ENCODE measurements around the gene LRP1B. TPM values are rescaled to one million over a fixed set of nuclear protein-coding genes. Genes with fewer than 3 reads are reported as not detected.

Gene LRP1B
- total and polyA plus RNA-seq, 2 of the 8 experiments (the other 6 are each of a cell fraction or from before 2014, with no cell fraction given) = 0.03 TPM; not detected in 1

DNA sequence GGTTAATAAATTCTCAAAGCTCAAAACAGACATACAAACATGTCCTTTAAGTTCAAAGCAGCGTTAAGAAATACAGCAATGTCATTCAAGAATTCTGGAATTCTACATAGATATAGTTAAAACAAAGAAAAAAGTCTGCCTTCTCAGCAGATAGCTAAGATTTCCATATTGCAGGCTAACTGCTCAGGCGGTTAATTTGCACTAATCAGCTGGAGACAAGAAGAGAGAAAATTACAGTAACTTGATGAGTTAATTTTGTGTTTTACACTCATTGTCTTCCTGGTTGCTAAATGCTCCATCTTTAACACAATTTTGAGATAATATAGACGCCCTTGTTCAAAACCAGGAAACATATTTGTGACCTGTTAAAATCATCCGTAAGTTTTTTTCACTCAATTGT, 1012.0 kb downstream of the LRP1B start:
- H2BK12ac ChIP-seq (ENCODE audit: low read depth, low read length) = no peak overlapping the region
- no peaks in the 10 kb centered on the region for H3K9me3 ChIP-seq (ENCODE audit: insufficient read depth in 2 of 2, low read depth in 1 of 2, low read length in 1 of 2)
- H2BK15ac ChIP-seq (ENCODE audit: low read length) = no peak overlapping the region
- H4K91ac ChIP-seq (replicated peaks; ENCODE audit: insufficient read length, low read length) = no peak overlapping the region
- H4K5ac ChIP-seq (ENCODE audit: insufficient read length, low read depth, low read length) = no peak overlapping the region
- no peak for DNase-seq (ENCODE audit: low read depth in 1 of 2, low spot score in 2 of 2)
- H3K79me2 ChIP-seq (ENCODE audit: control insufficient read depth in 1 of 2, insufficient read depth in 2 of 2, low read length in 2 of 2) = no peaks in the 10 kb centered on the region
- H3K36me3 ChIP-seq (ENCODE audit: control insufficient read depth in 2 of 4, insufficient read depth in 4 of 4, low read length in 3 of 4) = no peaks in the 10 kb centered on the region
- H2AFZ ChIP-seq (ENCODE audit: low read length) = no peak overlapping the region
- no peak overlapping the region for H4K8ac ChIP-seq (ENCODE audit: extremely low read depth, insufficient read depth, low read length)
- no peaks in the 10 kb centered on the region for H3K79me1 ChIP-seq (ENCODE audit: low read depth, low read length)
- 86% methylated on average over 4 of the region's 4 CpGs; no CpG with 5 or more reads in 1 of the 2 experiments for WGBS, 2 experiments (ENCODE audit: extremely low coverage in 1 of 2, insufficient coverage in 1 of 2, insufficient read length in 1 of 2, insufficient replicate concordance in 2 of 2, low coverage in 1 of 2, low lambda C conversion rate in 2 of 2, missing lambda C conversion rate in 1 of 2)
- no peak overlapping the region for H3K14ac ChIP-seq (ENCODE audit: insufficient read length)
- no peaks in the 10 kb centered on the region for H3K23me2 ChIP-seq (ENCODE audit: low read depth, low read length)
- H3K23ac ChIP-seq (ENCODE audit: insufficient read length) = no peak overlapping the region
- no peak for FAIRE-seq
- H4K20me1 ChIP-seq (replicated peaks in 1 of 2; ENCODE audit: control insufficient read depth in 1 of 2, insufficient read depth in 2 of 2, low read length in 2 of 2) = no peaks in the 10 kb centered on the region
- H2BK5ac ChIP-seq (ENCODE audit: low read depth, low read length) = no peak overlapping the region
- no peak overlapping the region for H3K9ac ChIP-seq (replicated peaks in 1 of 4; ENCODE audit: extremely low read depth in 1 of 4, low read depth in 3 of 4, low read length in 3 of 4)
- H3K56ac ChIP-seq (replicated peaks; ENCODE audit: insufficient read length, low read depth, low read length) = no peak overlapping the region
- no peak overlapping the region for H2BK120ac ChIP-seq (replicated peaks; ENCODE audit: low read depth, low read length)
- H3K18ac ChIP-seq (ENCODE audit: extremely low read depth, low read length) = no peak overlapping the region
- CTCF ChIA-PET (ENCODE audit: partially characterized antibody) = interaction anchor here (0.6 to 0.7 kb wide), 2 partner anchors 34 to 1168 kb away, joined by 3 read pairs; no protein-coding TSS in a partner anchor
- H2AK5ac ChIP-seq (ENCODE audit: low read depth, low read length) = no peak overlapping the region
- no peaks in the 10 kb centered on the region; a peak in 1 of 7 replicates for H3K4me1 ChIP-seq (replicated peaks in 1 of 4; ENCODE audit: control insufficient read depth in 3 of 4, insufficient read depth in 4 of 4, low read length in 3 of 4)
- TF ChIP-seq SP1 (IDR thresholded peaks at IDR 0.05; ENCODE audit: low read depth, low read length) = no peak
- no peak for TF ChIP-seq TEAD4 (IDR thresholded peaks at IDR 0.05; ENCODE audit: low read depth, low read length)
- TF ChIP-seq, protein P1, sequence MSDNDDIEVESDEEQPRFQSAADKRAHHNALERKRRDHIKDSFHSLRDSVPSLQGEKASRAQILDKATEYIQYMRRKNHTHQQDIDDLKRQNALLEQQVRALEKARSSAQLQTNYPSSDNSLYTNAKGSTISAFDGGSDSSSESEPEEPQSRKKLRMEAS (IDR thresholded peaks at IDR 0.05) = no peak
- TF ChIP-seq CTBP2 (IDR thresholded peaks at IDR 0.05; ENCODE audit: borderline replicate concordance, insufficient read depth, insufficient read length, low read length) = no peak
- no peak for TF ChIP-seq POU5F1 (IDR thresholded peaks at IDR 0.05; ENCODE audit: low read depth, low read length)
- no peak for TF ChIP-seq EZH2 (IDR thresholded peaks at IDR 0.05; ENCODE audit: low read depth, low read length, severe bottlenecking)
- no peak overlapping the region for H3K4ac ChIP-seq (replicated peaks; ENCODE audit: insufficient read length, low read depth, low read length)
- no peak overlapping the region for H3K4me3 ChIP-seq (ENCODE audit: extremely low read depth in 1 of 4, insufficient read depth in 2 of 4, low read depth in 3 of 4, low read length in 4 of 4)
- POLR2A ChIA-PET (ENCODE audit: partially characterized antibody) = no interaction called here
- no peak overlapping the region for H2BK20ac ChIP-seq (ENCODE audit: low read length)
- no peaks in the 10 kb centered on the region for H3K27me3 ChIP-seq (replicated peaks in 1 of 4; ENCODE audit: control insufficient read depth in 3 of 4, extremely low read depth in 1 of 4, insufficient read depth in 3 of 4, low read length in 3 of 4)
- H3K27ac ChIP-seq (ENCODE audit: low read depth, low read length) = no peak overlapping the region
- H3K4me2 ChIP-seq (ENCODE audit: insufficient read depth in 1 of 2, low read depth in 2 of 2, low read length in 2 of 2) = no peak overlapping the region

Measured in H1 (cell line).